ENCODE results near the gene MDK.

- no peak for TF ChIP-seq EZH2 (IDR thresholded peaks at IDR 0.05)
- TF ChIP-seq POLR2AphosphoS5 (IDR thresholded peaks at IDR 0.05; ENCODE audit: borderline replicate concordance, low read depth, low read length): no peak
Measured at GRCh38 chr11:46369458-46370152, 11.9 kb upstream of the MDK start.
